ENCODE measurements around the gene FOXA2.

FOXA2 gene

GRCh38 chr20:22536141-22536828 lies 48.1 kb downstream of the FOXA2 start:
- no peak for DNase-seq

- DNase-seq, result no peak
Observed at GRCh38 chr20:22535483-22535882, 48.9 kb downstream of the FOXA2 start.

GRCh38 chr20:22533823-22534751 lies 50.3 kb downstream of the FOXA2 start:
- no peak for DNase-seq

GRCh38 chr20:22532598-22532997 lies 51.8 kb downstream of the FOXA2 start:
- no peak for DNase-seq

- DNase-seq, result no peak
Observed at GRCh38 chr20:22531756-22532155, 52.6 kb downstream of the FOXA2 start.

- no peak for DNase-seq
Observed at GRCh38 chr20:22531056-22531615, 53.2 kb downstream of the FOXA2 start.
